ENCODE measurements around the gene MAPK9. TPM values are rescaled to one million over a fixed set of nuclear protein-coding genes. Genes with fewer than 3 reads are reported as not detected.

The MAPK9 gene
- total and polyA plus RNA-seq, 9 of the 15 experiments (the other 6 are each of a cell fraction or from before 2014, with no cell fraction given) = 4.8 to 58.0 (median 29.9) TPM

DNA sequence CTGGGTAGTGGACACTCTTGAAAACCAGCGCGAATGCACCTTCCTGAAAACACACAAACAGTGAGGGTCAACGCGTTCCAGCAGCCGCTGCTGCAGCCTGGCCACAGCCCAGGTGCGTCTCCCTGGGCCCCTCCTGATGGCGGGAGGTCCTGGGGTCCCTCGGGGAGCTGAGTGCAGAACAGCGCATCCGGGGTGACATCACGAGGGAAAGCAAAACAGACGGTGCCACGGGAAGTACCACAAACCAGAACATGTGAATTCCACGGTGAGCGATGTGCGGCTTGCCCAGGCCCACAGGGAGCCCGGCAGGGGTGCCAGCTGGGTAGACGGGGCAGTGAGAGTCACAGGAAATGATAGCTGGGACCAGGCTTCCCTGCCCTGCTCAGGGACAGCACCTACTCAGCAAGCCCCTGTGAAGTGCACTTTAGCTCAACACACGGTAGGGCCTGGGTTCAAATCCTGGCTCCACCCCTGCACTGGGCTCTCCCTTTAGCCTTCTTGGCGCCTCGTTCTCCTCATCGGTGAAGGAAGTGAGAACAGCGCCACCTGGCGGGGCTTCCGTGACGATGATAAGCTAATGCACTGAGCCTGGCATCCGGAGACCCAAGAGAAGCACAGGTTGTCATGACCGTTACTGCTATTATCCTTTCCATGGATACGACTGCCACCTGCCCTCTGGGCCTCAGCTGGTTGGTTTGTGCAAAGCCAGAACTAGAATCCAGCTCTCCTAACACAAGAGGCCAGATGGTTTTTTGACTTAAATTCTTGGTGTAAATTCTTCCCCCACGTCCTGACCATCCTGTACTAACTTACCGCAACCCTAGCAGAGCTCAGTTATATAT is 36.6 kb upstream of the MAPK9 start (continued):
- TF ChIP-seq, protein P1, sequence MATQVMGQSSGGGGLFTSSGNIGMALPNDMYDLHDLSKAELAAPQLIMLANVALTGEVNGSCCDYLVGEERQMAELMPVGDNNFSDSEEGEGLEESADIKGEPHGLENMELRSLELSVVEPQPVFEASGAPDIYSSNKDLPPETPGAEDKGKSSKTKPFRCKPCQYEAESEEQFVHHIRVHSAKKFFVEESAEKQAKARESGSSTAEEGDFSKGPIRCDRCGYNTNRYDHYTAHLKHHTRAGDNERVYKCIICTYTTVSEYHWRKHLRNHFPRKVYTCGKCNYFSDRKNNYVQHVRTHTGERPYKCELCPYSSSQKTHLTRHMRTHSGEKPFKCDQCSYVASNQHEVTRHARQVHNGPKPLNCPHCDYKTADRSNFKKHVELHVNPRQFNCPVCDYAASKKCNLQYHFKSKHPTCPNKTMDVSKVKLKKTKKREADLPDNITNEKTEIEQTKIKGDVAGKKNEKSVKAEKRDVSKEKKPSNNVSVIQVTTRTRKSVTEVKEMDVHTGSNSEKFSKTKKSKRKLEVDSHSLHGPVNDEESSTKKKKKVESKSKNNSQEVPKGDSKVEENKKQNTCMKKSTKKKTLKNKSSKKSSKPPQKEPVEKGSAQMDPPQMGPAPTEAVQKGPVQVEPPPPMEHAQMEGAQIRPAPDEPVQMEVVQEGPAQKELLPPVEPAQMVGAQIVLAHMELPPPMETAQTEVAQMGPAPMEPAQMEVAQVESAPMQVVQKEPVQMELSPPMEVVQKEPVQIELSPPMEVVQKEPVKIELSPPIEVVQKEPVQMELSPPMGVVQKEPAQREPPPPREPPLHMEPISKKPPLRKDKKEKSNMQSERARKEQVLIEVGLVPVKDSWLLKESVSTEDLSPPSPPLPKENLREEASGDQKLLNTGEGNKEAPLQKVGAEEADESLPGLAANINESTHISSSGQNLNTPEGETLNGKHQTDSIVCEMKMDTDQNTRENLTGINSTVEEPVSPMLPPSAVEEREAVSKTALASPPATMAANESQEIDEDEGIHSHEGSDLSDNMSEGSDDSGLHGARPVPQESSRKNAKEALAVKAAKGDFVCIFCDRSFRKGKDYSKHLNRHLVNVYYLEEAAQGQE (IDR thresholded peaks at IDR 0.05; ENCODE audit: borderline replicate concordance) = peak; percentile 62; the same call in 1 of the 2 replicates
- TF ChIP-seq, protein P1 (CRISPR knock-in tag; IDR thresholded peaks at IDR 0.05; ENCODE audit: low read depth) = no peak
- peak; percentile 81; the same call in 1 of the 2 replicates for TF ChIP-seq XRCC5 (IDR thresholded peaks at IDR 0.05; ENCODE audit: low read depth, low read length)
- TF ChIP-seq RCOR1 (IDR thresholded peaks at IDR 0.05; ENCODE audit: borderline replicate concordance in 1 of 2, low read depth in 2 of 2, low read length in 2 of 2) = peak in 1 of 2 experiments; percentile 33; a peak in 1 of 4 replicates
- no peak for TF ChIP-seq LARP7 (IDR thresholded peaks at IDR 0.05)
- no peak for TF ChIP-seq ZNF232 (CRISPR knock-in tag; IDR thresholded peaks at IDR 0.05)
- no peak for TF ChIP-seq ZNF507 (tag; conservative IDR thresholded peaks at IDR 0.05)
- TF ChIP-seq HOXB6 (CRISPR knock-in tag; IDR thresholded peaks at IDR 0.05; ENCODE audit: borderline replicate concordance) = no peak
- no peak for TF ChIP-seq ARNT (IDR thresholded peaks at IDR 0.05)
- TF ChIP-seq, protein P2, sequence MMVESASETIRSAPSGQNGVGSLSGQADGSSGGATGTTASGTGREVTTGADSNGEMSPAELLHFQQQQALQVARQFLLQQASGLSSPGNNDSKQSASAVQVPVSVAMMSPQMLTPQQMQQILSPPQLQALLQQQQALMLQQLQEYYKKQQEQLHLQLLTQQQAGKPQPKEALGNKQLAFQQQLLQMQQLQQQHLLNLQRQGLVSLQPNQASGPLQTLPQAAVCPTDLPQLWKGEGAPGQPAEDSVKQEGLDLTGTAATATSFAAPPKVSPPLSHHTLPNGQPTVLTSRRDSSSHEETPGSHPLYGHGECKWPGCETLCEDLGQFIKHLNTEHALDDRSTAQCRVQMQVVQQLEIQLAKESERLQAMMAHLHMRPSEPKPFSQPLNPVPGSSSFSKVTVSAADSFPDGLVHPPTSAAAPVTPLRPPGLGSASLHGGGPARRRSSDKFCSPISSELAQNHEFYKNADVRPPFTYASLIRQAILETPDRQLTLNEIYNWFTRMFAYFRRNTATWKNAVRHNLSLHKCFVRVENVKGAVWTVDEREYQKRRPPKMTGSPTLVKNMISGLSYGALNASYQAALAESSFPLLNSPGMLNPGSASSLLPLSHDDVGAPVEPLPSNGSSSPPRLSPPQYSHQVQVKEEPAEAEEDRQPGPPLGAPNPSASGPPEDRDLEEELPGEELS (CRISPR knock-in tag; IDR thresholded peaks at IDR 0.05; ENCODE audit: borderline replicate concordance) = no peak
- TF ChIP-seq ATF1 (CRISPR knock-in tag; IDR thresholded peaks at IDR 0.05) = no peak
- 0 out of 2 replicates have a peak, but pooled peaks have one; percentile 25 for TF ChIP-seq ATF1 (tag; IDR thresholded peaks at IDR 0.05)

Data from K562 (cell line).